Activated CD8-positive, alpha-beta T cell treated with anti-CD3 and anti-CD28 coated beads for 36 hours (primary cell): ENCODE data around the gene ZDHHC3. TPM values are rescaled to one million over a fixed set of nuclear protein-coding genes. Genes with fewer than 3 reads are reported as not detected.
A peak's percentile ranks its signal among the peaks of the same experiment; 100 is the strongest.

Source experiments
- ATAC-seq: fragments of 200-7000 bp; cut with Tn5 transposase; one replicate; pipeline ENCODE4 v1.10.0; 2021; ENCODE audit warnings: mild to moderate bottlenecking, moderate library complexity
- CTCF ChIA-PET: fragments of 350-600 bp; sonication (Branson Sonifier 250); formaldehyde crosslinking; loops from one replicate; lab custom pipeline; 2021; ENCODE audit warnings: antibody characterized with exemption; lab: Charles Lee
- POLR2A ChIA-PET: fragments of 350-600 bp; sonication (Branson Sonifier 250); formaldehyde crosslinking; loops from one replicate; lab custom pipeline; 2021; ENCODE audit warnings: antibody characterized with exemption; lab: Charles Lee
- DNase-seq: peaks from one replicate; pipeline ENCODE4 v3.0.0-alpha.2; 2020
- H3K27ac Mint-ChIP-seq: one replicate; pipeline ENCODE4 v1.8.0; 2021; ENCODE audit warnings: mild to moderate bottlenecking, mixed read lengths
- H3K27me3 Mint-ChIP-seq: one replicate; pipeline ENCODE4 v1.8.0; 2021; ENCODE audit warnings: mixed read lengths
- H3K36me3 Mint-ChIP-seq: one replicate; pipeline ENCODE4 v1.8.0; 2021; ENCODE audit warnings: low read depth, mixed read lengths
- H3K4me1 Mint-ChIP-seq: one replicate; pipeline ENCODE4 v1.8.0; 2021; ENCODE audit warnings: low read depth, mixed read lengths
- H3K4me3 Mint-ChIP-seq: one replicate; pipeline ENCODE4 v1.8.0; 2021; ENCODE audit warnings: mild to moderate bottlenecking, moderate library complexity, mixed read lengths
- H3K9me3 Mint-ChIP-seq: one replicate; pipeline ENCODE4 v1.8.0; 2021; ENCODE audit warnings: mixed read lengths
- CTCF ChIP-seq: fragments of 200-600 bp; IDR thresholded peaks from one replicate; pipeline ENCODE4 v1.8.0; 2022; ENCODE audit warnings: antibody characterized with exemption, mild to moderate bottlenecking
- intact Hi-C: fragments of 100-400 bp; cut with micrococcal nuclease; formaldehyde crosslinking; loops from one replicate; pipeline ENCODE4 v1.10.0; 2022
- total RNA-seq, 2 experiments: library from RNA; stranded (reverse); gene quantifications; one replicate each; pipeline ENCODE4 v1.2.3, GENCODE V29; 2021

ZDHHC3 gene
- total RNA-seq, 2 experiments from 2014 or later: 28.6 to 36.0 TPM

- ChIA-PET CTCF (interaction anchor here (3.2 kb wide), 1 partner anchor 10 kb away, joined by 24 read pairs; no protein-coding TSS in a partner anchor), POLR2A (interaction anchor here (0.9 kb wide), 1 partner anchor 14 kb away, joined by 3 read pairs; no protein-coding TSS in a partner anchor)
- H3K9me3 Mint-ChIP-seq: no peaks in the 10 kb centered on the region
- intact Hi-C loops: no loop called here
- peaks cover 73% of the 10 kb centered on the region for H3K4me1 Mint-ChIP-seq
- H3K36me3 Mint-ChIP-seq: peaks cover 37% of the 10 kb centered on the region
- DNase-seq (no peak), ATAC-seq (no peak)
- no peak overlapping the region for H3K4me3 Mint-ChIP-seq
- H3K27me3 Mint-ChIP-seq: no peaks in the 10 kb centered on the region
- H3K27ac Mint-ChIP-seq: no peak overlapping the region
- TF ChIP-seq CTCF: no peak
Observed at GRCh38 chr3:44982817-44983216, 6.8 kb upstream of the ZDHHC3 start.

- ATAC-seq: peak; percentile 46
- intact Hi-C loops: no loop called here
- POLR2A ChIA-PET: interaction anchor here (0.9 kb wide), 1 partner anchor 10 kb away, joined by 3 read pairs; no protein-coding TSS in a partner anchor
Observed at GRCh38 chr3:44981751-44982150, 5.8 kb upstream of the ZDHHC3 start.

GRCh38 chr3:44981220-44981619, 5.2 kb upstream of the ZDHHC3 start:
- Mint-ChIP-seq H3K27ac (no peak overlapping the region), H3K27me3 (no peaks in the 10 kb centered on the region), H3K4me1 (peaks cover 78% of the 10 kb centered on the region), H3K9me3 (no peaks in the 10 kb centered on the region), H3K4me3 (no peak overlapping the region), H3K36me3 (peaks cover 40% of the 10 kb centered on the region)
- no peak for TF ChIP-seq CTCF
- peak; percentile 7 for ATAC-seq
- intact Hi-C loops: no loop called here
- CTCF ChIA-PET: interaction anchor here (1.3 kb wide), 1 partner anchor 11 kb away, joined by 4 read pairs; no protein-coding TSS in a partner anchor
- no peak for DNase-seq
- POLR2A ChIA-PET: no interaction called here

More at GRCh38 chr3:44981751-44982150, 5.8 kb upstream of the ZDHHC3 start:
- CTCF ChIA-PET: interaction anchor here (1.3 kb wide), 1 partner anchor 11 kb away, joined by 4 read pairs; no protein-coding TSS in a partner anchor
- Mint-ChIP-seq H3K36me3 (peaks cover 40% of the 10 kb centered on the region), H3K4me3 (no peak overlapping the region), H3K27me3 (no peaks in the 10 kb centered on the region), H3K27ac (peak overlapping the region; percentile 33), H3K9me3 (no peaks in the 10 kb centered on the region), H3K4me1 (peaks cover 78% of the 10 kb centered on the region)
- no peak for TF ChIP-seq CTCF
- DNase-seq: no peak

- peaks cover 16% of the 10 kb centered on the region for H3K36me3 Mint-ChIP-seq
- no peaks in the 10 kb centered on the region for H3K27me3 Mint-ChIP-seq
- H3K4me1 Mint-ChIP-seq: peaks cover 62% of the 10 kb centered on the region
- ChIA-PET POLR2A (interaction anchor here (0.6 to 4.8 kb wide), 6 partner anchors 10 to 533 kb away, joined by 3 to 48 read pairs (median 4); no protein-coding TSS in a partner anchor), CTCF (interaction anchor here (1.3 to 4.4 kb wide), 3 partner anchors 13 to 21 kb away, joined by 3 to 26 read pairs (median 4); no protein-coding TSS in a partner anchor)
- peak overlapping the region; percentile 86 for H3K4me3 Mint-ChIP-seq
- no peak for DNase-seq
- intact Hi-C loops: no loop called here
- no peak for TF ChIP-seq CTCF
- H3K9me3 Mint-ChIP-seq: no peaks in the 10 kb centered on the region
- H3K27ac Mint-ChIP-seq: no peak overlapping the region
- ATAC-seq: no peak
Observed at GRCh38 chr3:44974416-44974815, 1.6 kb downstream of the ZDHHC3 start.

- ChIA-PET POLR2A (no interaction called here), CTCF (no interaction called here)
- H3K27me3 Mint-ChIP-seq: no peaks in the 10 kb centered on the region
- ATAC-seq (no peak), DNase-seq (no peak)
- no peak overlapping the region for H3K4me3 Mint-ChIP-seq
- peaks cover 68% of the 10 kb centered on the region for H3K4me1 Mint-ChIP-seq
- H3K9me3 Mint-ChIP-seq: no peaks in the 10 kb centered on the region
- intact Hi-C loops: no loop called here
- peak overlapping the region; percentile 14 for H3K27ac Mint-ChIP-seq
- peaks cover 3% of the 10 kb centered on the region for H3K36me3 Mint-ChIP-seq
- no peak for TF ChIP-seq CTCF
Observed at GRCh38 chr3:44970926-44971490, 5.0 kb downstream of the ZDHHC3 start.
